Measurements from ENCODE around the gene AMBN. TPM values are rescaled to one million over a fixed set of nuclear protein-coding genes. Genes with fewer than 3 reads are reported as not detected.

AMBN gene
- total and polyA plus RNA-seq, 9 of the 15 experiments (the other 6 are each of a cell fraction or from before 2014, with no cell fraction given) = 0.03 to 0.09 (median 0.07) TPM; not detected in 6

- TF ChIP-seq ZBTB40 (IDR thresholded peaks at IDR 0.05) = no peak
- TF ChIP-seq ZBTB40 (CRISPR knock-in tag; IDR thresholded peaks at IDR 0.05) = no peak
- TF ChIP-seq PHF21A (IDR thresholded peaks at IDR 0.05; ENCODE audit: borderline replicate concordance, low read depth) = no peak
- TF ChIP-seq KLF1 (tag; IDR thresholded peaks at IDR 0.05) = no peak
- TF ChIP-seq THAP7 (CRISPR knock-in tag; IDR thresholded peaks at IDR 0.05) = no peak
- TF ChIP-seq ZNF263 (CRISPR knock-in tag; IDR thresholded peaks at IDR 0.05; ENCODE audit: borderline replicate concordance) = no peak
- no peak for TF ChIP-seq ZBTB34 (CRISPR knock-in tag; IDR thresholded peaks at IDR 0.05)
- no peak for TF ChIP-seq RHOXF2B (CRISPR knock-in tag; conservative IDR thresholded peaks at IDR 0.05)
- no peak for TF ChIP-seq HINFP (tag; conservative IDR thresholded peaks at IDR 0.05; ENCODE audit: low read depth)
- no peak for TF ChIP-seq ZBTB9 (CRISPR knock-in tag; IDR thresholded peaks at IDR 0.05)
- TF ChIP-seq IRF2 (CRISPR knock-in tag; IDR thresholded peaks at IDR 0.05) = no peak
- TF ChIP-seq MECOM (CRISPR knock-in tag; IDR thresholded peaks at IDR 0.05) = no peak
- TF ChIP-seq ZNF444 (CRISPR knock-in tag; IDR thresholded peaks at IDR 0.05) = no peak
These were observed 2.1 kb downstream of the AMBN start (continued) for GRCh38 chr4:70594196-70594595.

All from K562 (cell line).